ENCODE data around the gene PLA2G1B. TPM values are rescaled to one million over a fixed set of nuclear protein-coding genes. Genes with fewer than 3 reads are reported as not detected.
"Not testable (repeated sequence)": the region's sequence is repeated elsewhere in the genome, so short reads cannot be mapped to it uniquely, and the experiment has no call there.

Gene PLA2G1B
- total RNA-seq, 4 donors from 2014 or later: not detected

DNA sequence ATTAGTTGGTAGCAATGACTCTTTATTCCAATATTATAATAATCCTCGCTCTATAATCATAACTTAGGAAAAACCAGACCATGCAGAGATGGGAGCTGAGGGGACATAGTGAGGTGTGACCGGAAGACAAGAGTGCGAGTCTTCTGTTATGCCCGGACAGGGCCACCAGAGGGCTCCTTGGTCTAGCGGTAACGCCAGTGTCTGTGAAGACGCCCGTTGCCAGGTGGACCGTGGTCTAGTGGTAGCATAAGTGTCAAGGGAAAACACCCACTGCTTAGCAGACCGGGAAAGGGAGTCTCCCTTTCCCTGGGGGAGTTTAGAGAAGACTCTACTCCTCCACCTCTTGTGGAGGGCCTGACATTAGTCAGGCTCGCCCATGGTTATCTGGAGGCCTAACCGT lies 7.9 kb upstream of the PLA2G1B start:
- H3K4me1 ChIP-seq, H3K27ac ChIP-seq, H3K36me3 ChIP-seq, H3K9me3 ChIP-seq, H3K27me3 ChIP-seq, H3K4me3 ChIP-seq, ATAC-seq: not testable (repeated sequence)
- TF ChIP-seq, protein P1, sequence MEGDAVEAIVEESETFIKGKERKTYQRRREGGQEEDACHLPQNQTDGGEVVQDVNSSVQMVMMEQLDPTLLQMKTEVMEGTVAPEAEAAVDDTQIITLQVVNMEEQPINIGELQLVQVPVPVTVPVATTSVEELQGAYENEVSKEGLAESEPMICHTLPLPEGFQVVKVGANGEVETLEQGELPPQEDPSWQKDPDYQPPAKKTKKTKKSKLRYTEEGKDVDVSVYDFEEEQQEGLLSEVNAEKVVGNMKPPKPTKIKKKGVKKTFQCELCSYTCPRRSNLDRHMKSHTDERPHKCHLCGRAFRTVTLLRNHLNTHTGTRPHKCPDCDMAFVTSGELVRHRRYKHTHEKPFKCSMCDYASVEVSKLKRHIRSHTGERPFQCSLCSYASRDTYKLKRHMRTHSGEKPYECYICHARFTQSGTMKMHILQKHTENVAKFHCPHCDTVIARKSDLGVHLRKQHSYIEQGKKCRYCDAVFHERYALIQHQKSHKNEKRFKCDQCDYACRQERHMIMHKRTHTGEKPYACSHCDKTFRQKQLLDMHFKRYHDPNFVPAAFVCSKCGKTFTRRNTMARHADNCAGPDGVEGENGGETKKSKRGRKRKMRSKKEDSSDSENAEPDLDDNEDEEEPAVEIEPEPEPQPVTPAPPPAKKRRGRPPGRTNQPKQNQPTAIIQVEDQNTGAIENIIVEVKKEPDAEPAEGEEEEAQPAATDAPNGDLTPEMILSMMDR (IDR thresholded peaks at IDR 0.05): peak in 3 of 4 experiments; percentile 51 to 66 (median 65)
- 6 to 24% methylated on average over 6 to 11 of the region's 12 CpGs for WGBS, 2 donors (ENCODE audit: low coverage in 1 of 2)

DNA sequence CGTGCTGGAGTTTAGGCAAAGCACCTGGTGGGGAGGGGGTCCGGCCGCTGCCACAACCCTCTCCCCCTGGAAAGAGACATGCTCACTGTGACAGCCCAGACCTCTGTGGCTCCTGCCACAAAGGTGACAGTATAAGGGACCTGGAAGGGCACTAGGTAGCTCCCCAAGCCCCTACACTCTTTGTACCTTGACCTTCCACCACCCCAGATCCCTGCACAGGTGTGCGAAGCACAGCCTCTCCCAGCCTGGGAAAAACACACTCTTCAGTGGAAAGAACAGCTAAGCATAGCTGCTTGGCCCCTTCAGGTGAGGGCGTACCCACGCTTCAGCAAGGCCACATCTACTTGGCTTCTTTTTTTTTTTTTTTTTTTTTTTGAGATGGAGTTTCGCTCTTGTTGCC lies 4.9 kb upstream of the PLA2G1B start:
- TF ChIP-seq, protein P1 (IDR thresholded peaks at IDR 0.05): no peak
- TF ChIP-seq EP300 (IDR thresholded peaks at IDR 0.05): no peak
- no peak for TF ChIP-seq POLR2AphosphoS5 (IDR thresholded peaks at IDR 0.05)
- no peak for TF ChIP-seq POLR2A (IDR thresholded peaks at IDR 0.05)
- Histone ChIP-seq H3K4me1 (no peaks in the 10 kb centered on the region), H3K4me3 (no peak overlapping the region), H3K27ac (no peak overlapping the region), H3K9me3 (no peaks in the 10 kb centered on the region), H3K36me3 (no peaks in the 10 kb centered on the region), H3K27me3 (no peaks in the 10 kb centered on the region)
- WGBS, 2 donors (ENCODE audit: low coverage in 1 of 2): 100% methylated on average over 3 of the region's 7 CpGs
- no peak for ATAC-seq

DNA sequence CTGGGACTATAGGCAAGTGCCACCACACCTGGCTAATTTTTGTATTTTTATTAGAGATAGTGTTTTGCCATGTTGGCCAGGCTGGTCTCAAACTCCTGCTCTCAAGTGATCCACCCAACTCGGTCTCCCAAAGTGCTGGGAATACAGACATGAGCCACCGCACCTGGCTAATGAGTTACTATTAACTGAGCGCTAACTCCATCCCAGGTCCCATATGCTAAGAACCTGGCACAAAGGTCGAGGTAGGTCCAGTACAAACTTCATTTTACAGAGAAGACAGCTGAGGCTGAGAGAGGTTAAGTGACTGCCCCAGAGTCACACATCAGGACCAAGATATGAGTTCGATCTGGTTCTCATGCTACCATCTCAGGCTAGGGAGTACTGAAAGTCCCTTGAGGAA lies 4.5 kb upstream of the PLA2G1B start:
- Histone ChIP-seq H3K4me1 (no peaks in the 10 kb centered on the region), H3K27me3 (no peaks in the 10 kb centered on the region), H3K27ac (no peak overlapping the region), H3K9me3 (no peaks in the 10 kb centered on the region), H3K4me3 (no peak overlapping the region), H3K36me3 (no peaks in the 10 kb centered on the region)
- TF ChIP-seq EP300 (IDR thresholded peaks at IDR 0.05) (no peak), POLR2A (IDR thresholded peaks at IDR 0.05) (no peak), POLR2AphosphoS5 (IDR thresholded peaks at IDR 0.05) (no peak)
- TF ChIP-seq, protein P1 (IDR thresholded peaks at IDR 0.05): no peak
- no peak for ATAC-seq
- 63 to 86% methylated on average over 3 of the region's 5 CpGs for WGBS, 2 donors (ENCODE audit: low coverage in 1 of 2)

DNA sequence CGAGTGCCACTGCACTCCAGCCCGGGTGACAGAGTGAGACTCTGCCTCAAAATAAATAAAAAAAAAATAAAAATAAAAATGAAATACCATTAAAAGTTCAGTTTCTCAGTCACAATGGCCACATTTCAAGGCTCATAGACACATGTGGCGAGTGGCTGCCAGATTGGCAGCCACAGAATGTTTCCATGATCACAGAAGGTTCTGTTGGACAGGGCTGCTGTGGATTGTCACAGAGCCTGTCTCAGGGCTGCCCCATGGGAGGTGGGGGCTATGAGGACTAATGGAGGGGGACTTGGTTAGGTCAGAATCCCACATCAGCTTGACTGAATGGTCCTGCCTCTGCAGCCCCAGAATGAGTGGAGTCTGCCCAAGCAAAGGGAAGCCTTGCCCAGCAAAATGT lies 3.8 kb upstream of the PLA2G1B start:
- Histone ChIP-seq H3K27ac (no peak overlapping the region), H3K9me3 (no peaks in the 10 kb centered on the region), H3K4me3 (no peak overlapping the region), H3K36me3 (no peaks in the 10 kb centered on the region), H3K27me3 (no peaks in the 10 kb centered on the region), H3K4me1 (no peaks in the 10 kb centered on the region)
- TF ChIP-seq POLR2AphosphoS5 (IDR thresholded peaks at IDR 0.05) (no peak), EP300 (IDR thresholded peaks at IDR 0.05) (no peak), POLR2A (IDR thresholded peaks at IDR 0.05) (no peak)
- TF ChIP-seq, protein P1 (IDR thresholded peaks at IDR 0.05): no peak
- no peak for ATAC-seq
- WGBS, 2 donors (ENCODE audit: low coverage in 1 of 2): 53% methylated on average over 3 of the region's 3 CpGs; no CpG with 5 or more reads in 1 of the 2 donors

DNA sequence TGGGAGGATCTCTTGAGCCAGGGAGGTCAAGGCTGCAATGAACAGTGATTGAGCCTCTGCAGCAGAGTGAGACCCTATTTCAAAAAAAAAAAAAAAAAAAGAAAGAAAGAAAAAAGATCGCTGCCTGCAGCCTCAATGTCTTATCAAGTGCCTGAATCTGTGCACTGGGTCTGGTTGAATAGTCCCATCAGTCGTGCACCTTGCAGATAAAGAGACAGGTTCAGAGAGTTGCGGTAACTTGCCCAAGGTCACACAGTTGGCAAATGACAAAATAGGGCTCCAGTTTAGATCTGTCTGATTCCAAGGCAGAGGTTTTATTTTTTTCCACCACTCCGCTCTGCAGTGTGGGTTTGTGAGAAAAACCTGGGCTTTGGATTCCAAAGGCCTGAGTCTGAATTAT lies 649 bp upstream of the PLA2G1B start:
- Histone ChIP-seq H3K4me1 (peaks cover 0 to 12% (median 2%) of the 10 kb centered on the region in 3 donors), H3K27me3 (no peaks in the 10 kb centered on the region), H3K27ac (no peak overlapping the region), H3K9me3 (no peaks in the 10 kb centered on the region), H3K36me3 (no peaks in the 10 kb centered on the region), H3K4me3 (no peak overlapping the region)
- 76 to 80% methylated on average over 3 to 4 of the region's 4 CpGs for WGBS, 2 donors (ENCODE audit: low coverage in 1 of 2)
- TF ChIP-seq POLR2AphosphoS5 (IDR thresholded peaks at IDR 0.05): no peak
- TF ChIP-seq POLR2A (IDR thresholded peaks at IDR 0.05): no peak
- TF ChIP-seq, protein P1 (IDR thresholded peaks at IDR 0.05): no peak
- TF ChIP-seq EP300 (IDR thresholded peaks at IDR 0.05): no peak
- ATAC-seq: no peak

Data from gastroesophageal sphincter (tissue), 4 donors.